GM13976 (cell line): ENCODE results near the gene STAC3.

Source experiments
- DNase-seq: peaks from one replicate; pipeline ENCODE4 v3.0.0; 2012; ENCODE audit warnings: low spot score
- CTCF ChIP-seq: IDR thresholded peaks from 2 replicates; pipeline ENCODE4 v1.5.1; 2012; ENCODE audit warnings: borderline replicate concordance, mild to moderate bottlenecking; ENCODE audit not compliant: insufficient read depth; ENCODE audit errors: extremely low read depth, missing control alignments, control extremely low read depth
- in situ Hi-C: fragments of 300-500 bp; cut with MboI; formaldehyde crosslinking; loops from one replicate; pipeline ENCODE4 v1.12.0; 2022; ENCODE audit warnings: low sequenced_read_pairs, mixed read lengths, inconsistent platforms; ENCODE audit not compliant: unreplicated experiment

The STAC3 gene

GRCh38 chr12:57221169-57221917, 29.6 kb downstream of the STAC3 start:
- in situ Hi-C loops, result no loop called here
- no peak for DNase-seq
- no peak for TF ChIP-seq CTCF

GRCh38 chr12:57220770-57221168, 30.2 kb downstream of the STAC3 start:
- in situ Hi-C loops, result no loop called here
- no peak for TF ChIP-seq CTCF
- no peak for DNase-seq

- no peak for DNase-seq
- in situ Hi-C loops, result no loop called here
- TF ChIP-seq CTCF, result no peak
Observed at GRCh38 chr12:57219993-57220754, 30.8 kb downstream of the STAC3 start.

- no peak for TF ChIP-seq CTCF
- DNase-seq, result no peak
- in situ Hi-C loops, result no loop called here
Observed at GRCh38 chr12:57219205-57219992, 31.6 kb downstream of the STAC3 start.

- in situ Hi-C loops, result no loop called here
- no peak for TF ChIP-seq CTCF
- DNase-seq, result no peak
Observed at GRCh38 chr12:57218030-57218853, 32.7 kb downstream of the STAC3 start.
